ENCODE data around the gene NTHL1.

NTHL1 gene

GRCh38 chr16:2028620-2029220 is 18.9 kb downstream of the NTHL1 start:
- peaks cover 2% of the 10 kb centered on the region for H3K4me1 ChIP-seq
- H3K27me3 ChIP-seq (ENCODE audit: control insufficient read depth, insufficient read depth, low read length) = no peaks in the 10 kb centered on the region
- H3K36me3 ChIP-seq (ENCODE audit: control insufficient read depth, insufficient read depth, low read length) = no peaks in the 10 kb centered on the region
- H3K27ac ChIP-seq = no peak overlapping the region
- H3K4me3 ChIP-seq (ENCODE audit: low read depth, low read length) = peak overlapping the region; percentile 14
- H3K79me2 ChIP-seq = no peaks in the 10 kb centered on the region
- no peaks in the 10 kb centered on the region for H3K9me3 ChIP-seq (ENCODE audit: control insufficient read depth, low read length)
- H3K4me2 ChIP-seq (ENCODE audit: low read length) = no peak overlapping the region
- H3K9ac ChIP-seq = no peak overlapping the region
- no peak overlapping the region for H2AFZ ChIP-seq
- no peak for TF ChIP-seq CTCF (IDR thresholded peaks at IDR 0.05)

- Histone ChIP-seq H3K9ac (no peak overlapping the region), H3K27ac (no peak overlapping the region), H2AFZ (no peak overlapping the region), H3K4me1 (peaks cover 2% of the 10 kb centered on the region), H3K4me3 (ENCODE audit: low read depth, low read length) (no peak overlapping the region), H3K36me3 (ENCODE audit: control insufficient read depth, insufficient read depth, low read length) (no peaks in the 10 kb centered on the region), H3K4me2 (ENCODE audit: low read length) (no peak overlapping the region), H3K27me3 (ENCODE audit: control insufficient read depth, insufficient read depth, low read length) (no peaks in the 10 kb centered on the region), H3K9me3 (ENCODE audit: control insufficient read depth, low read length) (no peaks in the 10 kb centered on the region), H3K79me2 (no peaks in the 10 kb centered on the region)
- no peak for TF ChIP-seq CTCF (IDR thresholded peaks at IDR 0.05)
Measured at GRCh38 chr16:2028146-2028545, 19.5 kb downstream of the NTHL1 start.

- H3K9me3 ChIP-seq (ENCODE audit: control insufficient read depth, low read length) = no peaks in the 10 kb centered on the region
Measured at GRCh38 chr16:2027024-2028010, 20.3 kb downstream of the NTHL1 start.

GRCh38 chr16:2026461-2027023 is 21.1 kb downstream of the NTHL1 start, which contains the start of gene NHERF2:
NHERF2 (plus strand) TSS chr16:2026902; CDS start chr16:2027006, 104 bp downstream.
- H3K9me3 ChIP-seq (ENCODE audit: control insufficient read depth, low read length) = no peaks in the 10 kb centered on the region
- H3K9ac ChIP-seq = no peak within 1 kb of the TSS
- H3K79me2 ChIP-seq = no peaks in the 10 kb centered on the region
- H3K27me3 ChIP-seq (ENCODE audit: control insufficient read depth, insufficient read depth, low read length) = no peaks in the 10 kb centered on the region
- peaks cover 5% of the 10 kb centered on the region for H3K4me1 ChIP-seq
- no peak for TF ChIP-seq CTCF (IDR thresholded peaks at IDR 0.05)
- H3K27ac ChIP-seq = no peak within 1 kb of the TSS
- no peaks in the 10 kb centered on the region for H3K36me3 ChIP-seq (ENCODE audit: control insufficient read depth, insufficient read depth, low read length)
- peak within 1 kb of the TSS; percentile 50 for H2AFZ ChIP-seq
- peak within 1 kb of the TSS; percentile 37 for H3K4me2 ChIP-seq (ENCODE audit: low read length)
- peak within 1 kb of the TSS; percentile 31 for H3K4me3 ChIP-seq (ENCODE audit: low read depth, low read length)

More at GRCh38 chr16:2027024-2028010, 20.3 kb downstream of the NTHL1 start:
- peaks cover 5% of the 10 kb centered on the region for H3K4me1 ChIP-seq
- no peaks in the 10 kb centered on the region for H3K27me3 ChIP-seq (ENCODE audit: control insufficient read depth, insufficient read depth, low read length)
- peak overlapping the region; percentile 42 for H2AFZ ChIP-seq
- no peaks in the 10 kb centered on the region for H3K79me2 ChIP-seq
- no peaks in the 10 kb centered on the region for H3K36me3 ChIP-seq (ENCODE audit: control insufficient read depth, insufficient read depth, low read length)
- peak overlapping the region; percentile 31 for H3K4me3 ChIP-seq (ENCODE audit: low read depth, low read length)
- no peak overlapping the region for H3K27ac ChIP-seq
- no peak overlapping the region for H3K9ac ChIP-seq
- TF ChIP-seq CTCF (IDR thresholded peaks at IDR 0.05) = no peak
- peak overlapping the region; percentile 27 for H3K4me2 ChIP-seq (ENCODE audit: low read length)

All from parathyroid adenoma (tissue), 2 donors.